Fibroblast of peridontal ligament (primary cell): ENCODE measurements around the gene TEPSIN.

Source experiments
- DNase-seq: peaks from one replicate; pipeline ENCODE4 v3.0.0-alpha.2; 2010; ENCODE audit errors: extremely low read depth

TEPSIN gene

GRCh38 chr17:81197831-81198490 is 40.9 kb downstream of the TEPSIN start:
- no peak for DNase-seq

- DNase-seq: no peak
Measured at GRCh38 chr17:81197409-81197795, 41.5 kb downstream of the TEPSIN start.

GRCh38 chr17:81196505-81197408 is 42.1 kb downstream of the TEPSIN start:
- DNase-seq: no peak

GRCh38 chr17:81195941-81196495 is 42.8 kb downstream of the TEPSIN start:
- DNase-seq: no peak

GRCh38 chr17:81194941-81195901 is 43.6 kb downstream of the TEPSIN start:
- DNase-seq: no peak

- DNase-seq: no peak
Measured at GRCh38 chr17:81194225-81194760, 44.6 kb downstream of the TEPSIN start.

GRCh38 chr17:81193470-81194224 is 45.2 kb downstream of the TEPSIN start:
- no peak for DNase-seq

GRCh38 chr17:81193051-81193410 is 45.8 kb downstream of the TEPSIN start:
- no peak for DNase-seq

GRCh38 chr17:81192386-81193050 is 46.3 kb downstream of the TEPSIN start:
- DNase-seq: no peak

- no peak for DNase-seq
Measured at GRCh38 chr17:81191646-81192045, 47.2 kb downstream of the TEPSIN start.

GRCh38 chr17:81191116-81191515 is 47.7 kb downstream of the TEPSIN start:
- no peak for DNase-seq

- no peak for DNase-seq
Measured at GRCh38 chr17:81190591-81190990, 48.3 kb downstream of the TEPSIN start.

- no peak for DNase-seq
Measured at GRCh38 chr17:81189670-81190530, 49.0 kb downstream of the TEPSIN start.

GRCh38 chr17:81189016-81189415 is 49.8 kb downstream of the TEPSIN start:
- DNase-seq: no peak

GRCh38 chr17:81188491-81188840 is 50.4 kb downstream of the TEPSIN start:
- no peak for DNase-seq

GRCh38 chr17:81187586-81188490 is 51.0 kb downstream of the TEPSIN start:
- DNase-seq: no peak

GRCh38 chr17:81187120-81187519 is 51.7 kb downstream of the TEPSIN start:
- DNase-seq: no peak

GRCh38 chr17:81186203-81186602 is 52.7 kb downstream of the TEPSIN start:
- DNase-seq: no peak
